ENCODE results near the gene HSPE1.

Gene HSPE1

DNA sequence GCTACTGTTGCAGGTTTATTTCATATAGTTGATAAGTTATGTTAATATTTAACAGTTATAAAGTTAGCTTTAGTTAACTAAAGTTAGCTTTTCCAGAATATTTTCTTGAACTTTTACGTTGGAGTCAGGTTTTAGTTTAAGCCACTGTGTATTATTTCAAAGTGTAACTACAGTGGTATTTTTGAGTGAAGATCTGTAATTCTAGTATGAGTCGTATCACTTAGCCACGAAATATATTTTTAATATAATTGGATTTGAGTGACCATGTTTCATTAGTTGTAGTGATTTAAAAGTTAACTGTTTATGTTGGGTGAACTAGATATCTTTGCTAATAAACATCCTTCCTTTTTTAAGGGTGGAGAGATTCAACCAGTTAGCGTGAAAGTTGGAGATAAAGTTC, 2.5 kb downstream of the HSPE1 start:
- in situ Hi-C loops (cut with HindIII; ENCODE audit: low pct_unique_long_range_greater_than_20kb, low sequenced_read_pairs), result no loop called here
- DNase-seq (ENCODE audit: low read depth in 1 of 2, low spot score in 1 of 2), result no peak
- no peak for TF ChIP-seq JUND (IDR thresholded peaks at IDR 0.05; ENCODE audit: low read depth)

DNA sequence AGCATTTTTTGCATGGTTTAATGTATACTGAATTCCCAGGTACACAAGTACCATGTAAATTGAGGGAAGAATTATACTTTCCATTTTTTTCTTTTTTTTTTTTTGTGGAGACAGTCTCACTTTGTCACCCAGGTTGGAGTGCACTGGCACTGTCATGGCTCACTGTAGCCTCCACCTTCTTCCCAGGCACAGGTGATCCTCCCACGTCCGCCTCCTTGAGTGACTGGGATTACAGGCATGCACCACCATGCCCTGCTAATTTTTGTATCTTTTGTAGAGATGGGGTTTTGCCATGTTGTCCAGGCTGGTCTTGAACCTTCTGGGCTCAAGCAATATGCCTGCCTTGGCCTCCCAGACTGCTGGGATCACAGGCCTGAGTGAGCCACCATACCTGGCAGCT, 3.8 kb downstream of the HSPE1 start:
- in situ Hi-C loops (cut with HindIII; ENCODE audit: low pct_unique_long_range_greater_than_20kb, low sequenced_read_pairs), result no loop called here
- DNase-seq (ENCODE audit: low read depth in 1 of 2, low spot score in 1 of 2), result no peak
- no peak for TF ChIP-seq JUND (IDR thresholded peaks at IDR 0.05; ENCODE audit: low read depth)

DNA sequence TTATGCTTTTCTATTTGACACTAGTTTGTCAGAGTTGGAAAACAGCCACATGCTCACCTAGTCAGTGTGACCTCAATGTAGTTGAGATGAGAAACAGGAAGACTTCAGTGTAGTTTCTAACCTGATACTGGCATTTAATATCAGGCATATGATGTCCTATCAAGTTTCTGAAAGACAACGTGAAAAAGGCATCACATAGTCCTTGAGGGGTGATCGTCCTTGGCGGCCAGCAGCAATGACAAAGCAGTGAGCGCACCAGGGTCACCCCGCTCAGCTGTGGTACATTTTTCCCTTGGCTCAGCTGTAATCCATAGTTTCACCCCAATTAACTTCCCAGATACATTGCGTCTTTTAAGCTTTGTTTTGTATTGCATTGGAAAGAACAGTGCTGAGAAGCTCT, 4.3 kb downstream of the HSPE1 start:
- TF ChIP-seq JUND (IDR thresholded peaks at IDR 0.05; ENCODE audit: low read depth), result no peak
- in situ Hi-C loops (cut with HindIII; ENCODE audit: low pct_unique_long_range_greater_than_20kb, low sequenced_read_pairs), result no loop called here
- no peak for DNase-seq (ENCODE audit: low read depth in 1 of 2, low spot score in 1 of 2)

DNA sequence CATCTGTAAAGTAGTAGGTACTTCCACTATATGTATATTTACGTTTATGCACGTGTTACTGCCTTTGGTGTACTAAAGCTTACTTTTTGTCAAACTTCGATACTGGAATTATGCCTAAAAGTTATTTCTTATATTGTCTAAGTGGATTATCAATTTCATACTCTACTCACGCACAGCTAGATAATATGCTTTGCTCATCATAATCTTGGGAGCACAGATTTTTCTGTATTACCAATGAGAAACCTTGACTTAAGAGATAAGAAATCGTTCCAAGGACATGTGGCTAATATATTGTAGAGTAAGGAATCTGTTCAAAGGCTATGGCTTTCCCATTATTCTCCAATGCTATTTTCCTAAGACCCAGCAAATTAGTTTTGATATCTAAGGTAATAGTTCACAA, 6.5 kb downstream of the HSPE1 start:
- in situ Hi-C loops (cut with HindIII; ENCODE audit: low pct_unique_long_range_greater_than_20kb, low sequenced_read_pairs), result no loop called here
- TF ChIP-seq JUND (IDR thresholded peaks at IDR 0.05; ENCODE audit: low read depth), result no peak

DNA sequence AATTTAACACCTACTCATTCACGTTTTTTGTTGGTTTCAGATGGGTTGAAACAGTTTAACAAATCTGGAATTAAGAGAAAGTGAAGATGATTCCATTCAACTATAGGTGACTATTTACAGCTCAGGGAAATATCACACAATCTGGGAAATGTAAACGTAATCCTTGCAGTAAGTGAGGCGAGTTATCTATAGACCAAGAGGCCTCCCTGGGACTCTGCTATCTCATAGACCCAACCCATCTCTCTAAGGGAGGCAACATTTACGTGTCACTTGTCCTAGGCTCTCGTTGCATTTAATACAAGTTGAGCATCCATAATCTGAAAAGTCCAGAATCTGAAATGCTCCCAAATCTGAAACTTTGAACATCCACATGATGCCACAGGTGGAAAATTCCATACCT, 13.7 kb downstream of the HSPE1 start:
- TF ChIP-seq JUND (IDR thresholded peaks at IDR 0.05; ENCODE audit: low read depth), result no peak
- in situ Hi-C loops (cut with HindIII; ENCODE audit: low pct_unique_long_range_greater_than_20kb, low sequenced_read_pairs), result no loop called here
- no peak for DNase-seq (ENCODE audit: low read depth in 1 of 2, low spot score in 1 of 2)

More for the DNA sequence above, 6.5 kb downstream of the HSPE1 start:
- DNase-seq (ENCODE audit: low read depth in 1 of 2, low spot score in 1 of 2), result no peak

DNA sequence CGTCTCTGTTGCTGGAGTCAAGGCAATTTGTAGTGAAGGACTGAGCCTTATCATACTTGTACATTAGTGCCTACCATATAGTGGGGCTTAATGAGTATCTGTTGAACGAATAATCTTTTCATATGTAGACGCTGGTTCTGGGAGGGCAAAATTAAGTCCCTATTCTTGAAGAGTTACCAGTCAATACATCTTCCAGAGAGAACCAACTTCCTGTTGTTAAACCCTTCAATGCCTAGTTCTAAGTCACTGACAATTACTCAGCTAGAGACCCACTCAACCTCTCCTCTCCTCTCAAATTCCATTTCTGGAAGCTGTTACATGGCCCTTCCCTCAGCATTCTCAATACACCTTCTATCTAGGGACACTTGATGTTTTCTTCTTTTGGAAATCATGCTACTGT, 14.6 kb downstream of the HSPE1 start:
- no peak for DNase-seq (ENCODE audit: low read depth in 1 of 2, low spot score in 1 of 2)
- TF ChIP-seq JUND (IDR thresholded peaks at IDR 0.05; ENCODE audit: low read depth), result no peak
- in situ Hi-C loops (cut with HindIII; ENCODE audit: low pct_unique_long_range_greater_than_20kb, low sequenced_read_pairs), result no loop called here

DNA sequence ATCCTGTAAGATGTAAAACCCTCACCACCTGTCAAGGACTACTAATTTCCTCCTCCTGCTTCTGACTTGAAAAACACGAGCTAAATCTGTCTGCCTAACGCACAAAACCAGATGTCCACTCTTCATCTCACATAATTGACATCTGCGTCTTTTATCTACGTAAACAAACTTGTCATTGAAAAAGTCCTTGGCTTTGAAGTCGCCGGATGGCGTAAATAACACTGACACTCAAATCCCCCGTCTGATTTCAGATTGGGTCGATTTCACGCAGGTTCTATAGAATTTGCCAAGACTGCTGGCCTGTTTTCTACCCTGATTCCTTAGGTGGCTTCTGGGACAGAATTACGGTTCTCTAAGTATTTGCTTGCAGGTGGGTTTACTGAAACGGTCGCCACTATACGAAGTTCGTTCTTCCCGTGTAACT, 15.1 kb downstream of the HSPE1 start:
- in situ Hi-C loops (cut with HindIII; ENCODE audit: low pct_unique_long_range_greater_than_20kb, low sequenced_read_pairs), result no loop called here
- no peak for DNase-seq (ENCODE audit: low read depth in 1 of 2, low spot score in 1 of 2)

DNA sequence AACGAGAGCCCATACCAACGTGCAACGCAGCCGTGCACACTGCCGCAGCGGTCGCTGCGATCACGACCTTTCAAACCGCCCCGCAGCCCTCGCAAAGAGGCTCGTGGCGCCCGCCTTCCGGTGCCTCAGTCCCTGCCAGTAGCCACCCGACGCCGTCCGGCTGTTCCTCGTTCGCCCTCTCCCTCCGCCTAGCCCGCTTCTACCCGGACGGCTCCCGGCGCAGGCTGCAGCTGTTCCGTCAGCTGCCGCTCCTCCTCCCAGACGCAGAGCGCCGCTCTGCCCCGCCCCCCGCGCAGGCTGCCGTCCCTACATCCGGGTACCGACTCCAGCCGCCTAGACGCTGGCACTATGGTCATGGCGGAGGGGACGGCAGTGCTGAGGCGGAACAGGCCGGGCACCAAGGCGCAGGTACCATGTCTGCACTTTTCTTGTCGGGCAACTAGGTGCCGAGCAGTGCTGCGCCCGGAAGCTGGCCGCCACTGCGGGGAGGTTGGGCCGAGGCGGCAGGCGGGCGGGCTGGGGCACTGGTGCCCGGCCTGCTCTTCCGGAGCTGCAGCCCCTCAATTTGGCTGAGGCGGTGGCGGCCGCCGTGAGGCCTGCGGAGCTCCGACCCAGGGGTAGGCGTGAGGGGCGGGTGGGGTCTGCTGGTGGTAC, 15.7 kb downstream of the HSPE1 start, which contains the start of gene MOB4:
Gene MOB4, plus strand, starts transcription at position 328 of the 654 bp plus-strand sequence. Its CDS starts 21 bp downstream, at position 349.
- TF ChIP-seq JUND (IDR thresholded peaks at IDR 0.05; ENCODE audit: low read depth), result no peak
- DNase-seq (ENCODE audit: low read depth in 1 of 2, low spot score in 1 of 2), result peak; percentile 62 to 93
- in situ Hi-C loops (cut with HindIII; ENCODE audit: low pct_unique_long_range_greater_than_20kb, low sequenced_read_pairs), result no loop called here

More for the DNA sequence above, 15.1 kb downstream of the HSPE1 start:
- TF ChIP-seq JUND (IDR thresholded peaks at IDR 0.05; ENCODE audit: low read depth), result no peak

DNA sequence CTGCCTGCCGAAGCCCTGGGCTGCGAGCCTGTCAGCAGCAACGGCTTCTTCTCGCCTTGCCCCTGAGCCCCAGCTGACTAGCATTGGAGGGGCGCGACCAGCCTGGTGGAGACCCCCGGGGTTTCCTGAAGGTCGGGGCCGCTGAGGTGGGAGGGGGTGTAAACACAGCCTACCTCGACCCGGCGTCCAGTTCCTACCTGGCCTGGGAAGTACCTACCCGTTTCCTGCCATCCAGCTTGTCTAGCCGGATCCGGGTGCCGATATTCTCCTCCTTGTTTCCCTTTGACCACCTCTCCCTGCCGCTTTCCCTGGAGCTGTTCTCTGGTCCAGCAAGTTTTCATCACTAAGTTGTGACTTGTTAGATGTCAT, 16.2 kb downstream of the HSPE1 start:
- in situ Hi-C loops (cut with HindIII; ENCODE audit: low pct_unique_long_range_greater_than_20kb, low sequenced_read_pairs), result no loop called here
- DNase-seq (ENCODE audit: low read depth in 1 of 2, low spot score in 1 of 2), result peak in 1 of 2 experiments; percentile 62
- no peak for TF ChIP-seq JUND (IDR thresholded peaks at IDR 0.05; ENCODE audit: low read depth)

DNA sequence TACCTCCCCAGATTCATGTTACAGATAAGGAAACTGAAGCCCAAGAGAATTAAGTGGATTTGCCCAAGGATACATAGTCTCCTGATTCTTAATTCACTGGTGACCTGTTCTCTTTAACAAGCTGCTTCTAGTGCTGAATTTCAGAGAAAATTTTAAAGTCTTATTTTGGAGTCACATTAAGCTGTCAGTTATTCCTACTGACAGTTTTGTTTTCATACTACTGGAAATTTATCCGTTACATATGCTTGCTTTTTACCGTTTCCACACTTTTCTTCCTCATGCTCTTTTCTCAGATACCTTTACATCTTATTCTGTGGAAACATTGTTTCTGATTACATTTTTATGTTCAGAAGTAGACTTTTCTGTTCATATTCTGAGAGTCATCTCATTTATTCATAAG, 17.0 kb downstream of the HSPE1 start:
- in situ Hi-C loops (cut with HindIII; ENCODE audit: low pct_unique_long_range_greater_than_20kb, low sequenced_read_pairs), result no loop called here
- DNase-seq (ENCODE audit: low read depth in 1 of 2, low spot score in 1 of 2), result no peak
- no peak for TF ChIP-seq JUND (IDR thresholded peaks at IDR 0.05; ENCODE audit: low read depth)

DNA sequence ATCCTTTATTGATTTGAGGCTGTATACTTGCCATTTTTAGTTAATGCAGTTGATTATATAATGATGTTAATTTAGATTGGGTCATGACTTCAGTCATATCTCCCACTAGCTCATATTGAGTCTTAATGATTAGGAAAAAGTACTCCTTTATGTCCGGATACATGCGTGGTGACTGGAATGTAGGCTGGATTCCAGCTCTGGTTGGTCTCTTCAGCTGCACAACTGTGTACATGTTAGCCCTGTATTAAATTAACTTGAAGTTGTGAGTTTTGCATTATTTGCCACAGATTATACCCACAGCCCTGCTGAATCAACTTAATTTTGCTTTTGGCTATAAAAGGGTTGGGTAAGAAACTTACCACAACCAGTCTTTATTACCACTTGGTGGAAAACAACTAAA, 38.2 kb downstream of the HSPE1 start:
- DNase-seq (ENCODE audit: low read depth in 1 of 2, low spot score in 1 of 2), result no peak
- in situ Hi-C loops (cut with HindIII; ENCODE audit: low pct_unique_long_range_greater_than_20kb, low sequenced_read_pairs), result no loop called here
- TF ChIP-seq JUND (IDR thresholded peaks at IDR 0.05; ENCODE audit: low read depth), result no peak

DNA sequence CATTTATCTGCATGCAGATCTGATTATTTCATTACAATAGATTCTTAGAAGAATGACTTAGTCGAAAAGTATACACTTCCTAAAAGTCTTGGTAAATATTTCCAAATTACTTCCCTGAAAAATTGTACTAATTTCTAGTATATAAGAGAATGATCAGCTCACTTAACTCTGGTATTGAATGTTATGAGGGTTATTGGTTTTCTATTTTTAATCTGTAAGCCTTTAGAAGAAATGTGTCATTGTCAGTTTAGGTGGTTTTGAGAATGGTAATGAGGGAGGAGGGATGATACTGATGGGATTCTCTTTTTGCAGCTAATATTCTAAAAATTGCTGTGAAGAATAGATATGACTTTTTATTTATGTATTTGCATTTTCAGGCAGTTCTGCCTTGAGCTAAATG, 39.6 kb downstream of the HSPE1 start:
- TF ChIP-seq JUND (IDR thresholded peaks at IDR 0.05; ENCODE audit: low read depth), result no peak
- in situ Hi-C loops (cut with HindIII; ENCODE audit: low pct_unique_long_range_greater_than_20kb, low sequenced_read_pairs), result no loop called here
- no peak for DNase-seq (ENCODE audit: low read depth in 1 of 2, low spot score in 1 of 2)

DNA sequence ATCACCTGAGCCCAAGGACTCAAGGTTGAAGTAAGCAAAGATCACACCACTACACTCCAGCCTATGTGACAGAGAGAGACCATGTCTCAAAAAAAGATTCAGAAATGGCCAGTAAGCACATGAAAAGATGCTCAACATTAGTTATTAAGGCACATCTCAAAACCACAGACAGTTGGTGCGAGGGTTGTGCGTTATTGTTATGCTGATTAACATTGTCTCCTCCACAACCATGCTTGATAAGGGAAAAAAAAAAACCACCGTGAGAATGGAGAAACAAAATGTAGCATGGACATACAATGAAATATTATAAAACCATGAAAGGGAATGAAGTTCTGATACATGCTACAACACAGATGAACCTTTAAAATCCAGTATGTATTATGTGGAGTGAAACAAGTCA, 43.0 kb downstream of the HSPE1 start:
- DNase-seq (ENCODE audit: low read depth in 1 of 2, low spot score in 1 of 2), result no peak
- TF ChIP-seq JUND (IDR thresholded peaks at IDR 0.05; ENCODE audit: low read depth), result no peak
- in situ Hi-C loops (cut with HindIII; ENCODE audit: low pct_unique_long_range_greater_than_20kb, low sequenced_read_pairs), result no loop called here

Data from T47D (cell line).